H7 (cell line): ENCODE data around the gene KCNIP3. TPM values are rescaled to one million over a fixed set of nuclear protein-coding genes. Genes with fewer than 3 reads are reported as not detected.

Source experiments
- DNase-seq: peaks from one replicate; pipeline ENCODE4 v3.0.0; 2012
- H3K27me3 ChIP-seq: 2 replicates; pipeline ENCODE4 v1.6.0; 2011; ENCODE audit warnings: mild to moderate bottlenecking, low read length; ENCODE audit not compliant: control insufficient read depth, insufficient read depth
- H3K36me3 ChIP-seq: replicated peaks from 2 replicates; pipeline ENCODE4 v1.5.1; 2011; ENCODE audit warnings: low read length; ENCODE audit not compliant: control insufficient read depth, insufficient read depth
- H3K4me3 ChIP-seq: 2 replicates; pipeline ENCODE4 v1.5.1; 2011; ENCODE audit warnings: low read depth, mild to moderate bottlenecking, control low read depth, low read length, moderate library complexity; ENCODE audit not compliant: insufficient read depth
- total RNA-seq: library from RNA; depleted of rRNA; stranded (reverse); fragments of >200 nt; shearing (Covaris generic); gene quantifications from 2 replicates; pipeline ENCODE4 v1.2.3, GENCODE V29; 2014

The KCNIP3 gene
- total RNA-seq, 1 experiment from 2014 or later: 3.2 TPM

DNA sequence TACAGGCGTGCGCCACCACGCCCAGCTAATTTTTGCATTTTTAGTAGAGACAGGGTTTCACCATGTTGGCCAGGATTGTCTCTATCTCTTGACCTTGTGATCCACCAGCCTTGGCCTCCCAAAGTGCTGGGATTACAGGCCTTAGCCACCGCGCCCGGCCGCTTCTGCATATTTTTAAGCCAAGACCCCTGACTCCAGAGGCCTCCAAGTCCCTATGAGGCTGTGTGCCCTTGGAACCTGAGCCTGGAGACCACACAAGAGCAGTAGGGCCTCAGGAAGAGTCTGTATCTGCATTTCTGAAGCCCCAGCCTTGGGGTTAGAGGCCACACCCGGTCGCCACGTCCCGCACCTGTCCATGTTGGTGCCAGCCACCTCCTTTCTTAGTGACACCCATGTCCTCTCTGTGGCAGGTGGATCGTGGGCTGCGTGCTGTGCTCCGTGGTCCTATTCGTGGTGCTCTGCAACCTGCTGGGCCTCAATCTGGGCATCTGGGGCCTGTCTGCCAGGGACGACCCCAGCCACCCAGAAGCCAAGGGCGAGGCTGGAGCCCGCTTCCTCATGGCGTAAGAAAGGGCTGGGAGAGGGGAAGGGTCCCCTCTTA lies 17.6 kb upstream of the KCNIP3 start:
- Histone ChIP-seq H3K4me3 (no peak overlapping the region), H3K36me3 (no peaks in the 10 kb centered on the region), H3K27me3 (no peaks in the 10 kb centered on the region)
- DNase-seq: no peak

DNA sequence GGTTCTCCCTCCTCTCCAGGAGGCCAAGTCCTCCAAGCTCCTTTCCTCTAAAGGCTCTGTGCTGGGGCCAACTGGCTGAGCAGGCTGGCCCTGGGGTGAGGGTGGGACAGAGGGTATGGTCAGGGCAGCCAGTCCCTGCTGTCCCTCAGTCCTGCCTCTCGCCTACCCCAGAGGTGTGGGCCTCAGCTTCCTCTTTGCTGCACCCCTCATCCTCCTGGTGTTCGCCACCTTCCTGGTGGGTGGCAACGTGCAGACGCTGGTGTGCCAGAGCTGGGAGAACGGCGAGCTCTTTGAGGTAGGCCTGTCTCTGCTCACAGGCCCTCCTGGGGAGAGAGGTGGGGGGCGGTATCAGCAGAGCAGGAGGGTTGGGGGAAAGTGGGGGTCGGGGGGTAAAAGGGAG lies 16.1 kb upstream of the KCNIP3 start:
- H3K4me3 ChIP-seq: no peak overlapping the region
- no peak for DNase-seq
- no peaks in the 10 kb centered on the region for H3K27me3 ChIP-seq
- no peaks in the 10 kb centered on the region for H3K36me3 ChIP-seq

GRCh38 chr2:95281786-95282185 lies 15.4 kb upstream of the KCNIP3 start:
- H3K36me3 ChIP-seq: no peaks in the 10 kb centered on the region
- no peak for DNase-seq
- H3K27me3 ChIP-seq: no peaks in the 10 kb centered on the region

DNA sequence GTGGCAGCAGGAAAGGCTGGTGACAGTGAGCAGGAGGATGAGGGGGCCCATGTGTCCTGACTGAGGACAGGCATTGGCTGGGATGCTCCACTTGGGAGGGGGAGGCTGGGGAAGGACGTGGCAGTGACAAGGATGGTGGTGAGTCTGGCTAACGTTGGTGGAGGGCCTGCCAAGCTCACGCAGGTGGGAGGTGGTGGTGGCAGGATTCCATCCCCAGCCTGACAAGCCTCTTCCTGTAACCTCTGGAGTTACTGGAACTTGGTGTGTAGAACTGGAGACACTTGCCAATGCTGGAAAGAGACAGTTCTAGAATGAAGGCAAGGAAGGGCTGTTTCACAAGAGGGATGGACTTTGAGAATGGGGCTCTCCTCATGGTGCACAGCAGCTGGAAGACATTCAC lies 14.7 kb upstream of the KCNIP3 start:
- no peak for DNase-seq
- no peaks in the 10 kb centered on the region for H3K27me3 ChIP-seq
- no peak overlapping the region for H3K4me3 ChIP-seq
- H3K36me3 ChIP-seq: no peaks in the 10 kb centered on the region

More at GRCh38 chr2:95281786-95282185, 15.4 kb upstream of the KCNIP3 start:
- no peak overlapping the region for H3K4me3 ChIP-seq

GRCh38 chr2:95283562-95283961 lies 13.6 kb upstream of the KCNIP3 start:
- no peaks in the 10 kb centered on the region for H3K27me3 ChIP-seq
- H3K4me3 ChIP-seq: no peak overlapping the region
- H3K36me3 ChIP-seq: no peaks in the 10 kb centered on the region
- DNase-seq: no peak

GRCh38 chr2:95284886-95285541 lies 12.1 kb upstream of the KCNIP3 start:
- Histone ChIP-seq H3K4me3 (no peak overlapping the region), H3K36me3 (no peaks in the 10 kb centered on the region), H3K27me3 (no peaks in the 10 kb centered on the region)
- no peak for DNase-seq

DNA sequence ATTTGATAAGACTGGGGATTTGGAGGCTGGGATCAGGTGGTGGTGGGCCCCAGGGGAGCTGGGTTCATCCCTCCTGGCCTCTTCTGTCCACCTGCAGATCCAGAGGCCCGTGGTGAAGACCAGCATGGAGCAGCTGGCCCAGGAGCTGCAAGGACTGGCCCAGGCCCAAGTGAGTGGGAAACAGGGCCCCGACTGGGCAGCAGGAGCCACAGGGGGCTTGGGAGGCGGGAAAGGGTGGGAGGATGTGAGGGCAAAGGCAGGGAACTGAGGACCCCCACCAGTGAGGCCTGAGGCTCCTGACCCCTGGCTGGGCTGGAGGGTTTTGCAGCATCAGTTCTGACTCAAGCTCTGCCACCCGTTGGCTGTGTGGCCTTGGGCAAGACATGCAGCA lies 11.6 kb upstream of the KCNIP3 start:
- DNase-seq: no peak
- H3K27me3 ChIP-seq: no peaks in the 10 kb centered on the region
- H3K36me3 ChIP-seq: no peaks in the 10 kb centered on the region
- H3K4me3 ChIP-seq: no peak overlapping the region

DNA sequence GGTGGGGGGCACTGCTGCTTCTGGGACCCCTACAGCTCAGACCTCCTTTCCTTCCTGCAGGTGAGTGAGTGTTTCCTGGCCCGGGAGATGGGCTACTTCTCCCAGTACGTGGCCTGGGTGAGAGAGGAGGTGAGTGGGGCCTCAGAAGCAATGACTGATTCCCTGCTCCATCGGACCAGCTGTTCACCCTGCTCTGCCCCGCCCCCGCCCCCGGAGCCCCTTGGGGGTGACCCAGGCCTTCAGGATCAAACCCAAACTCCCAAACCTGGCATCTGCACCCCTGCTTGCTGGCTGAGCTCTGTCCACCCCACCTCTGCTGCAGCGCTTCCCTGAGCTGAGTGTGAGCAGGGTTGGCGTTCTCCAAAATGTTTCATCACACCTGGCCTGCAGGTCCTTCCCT lies 9.8 kb upstream of the KCNIP3 start:
- Histone ChIP-seq H3K4me3 (no peak overlapping the region), H3K36me3 (no peaks in the 10 kb centered on the region), H3K27me3 (no peaks in the 10 kb centered on the region)
- DNase-seq: no peak

DNA sequence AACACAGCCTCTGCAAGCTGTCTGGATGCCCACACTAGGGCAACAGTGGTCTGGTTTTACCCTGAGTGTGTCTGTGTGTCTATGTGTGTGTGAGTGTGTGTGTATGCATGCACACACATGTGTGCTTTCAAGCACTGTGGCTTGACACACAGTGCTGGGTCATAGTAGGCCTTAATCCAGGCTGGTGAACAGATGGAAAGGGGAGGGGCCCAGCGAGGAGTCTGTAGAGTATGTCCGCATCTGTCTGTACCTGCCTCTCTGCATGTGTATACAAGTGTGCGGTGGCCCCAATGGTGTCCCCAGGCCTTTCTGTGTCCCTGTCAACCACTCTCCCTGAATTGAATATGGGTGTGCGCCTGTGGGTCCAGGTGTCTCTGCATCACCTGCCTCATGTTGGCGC lies 9.3 kb upstream of the KCNIP3 start:
- no peak for DNase-seq
- no peaks in the 10 kb centered on the region for H3K36me3 ChIP-seq
- H3K4me3 ChIP-seq: no peak overlapping the region
- no peaks in the 10 kb centered on the region for H3K27me3 ChIP-seq

GRCh38 chr2:95289253-95289652 lies 7.9 kb upstream of the KCNIP3 start:
- DNase-seq: peak; percentile 82
- H3K4me3 ChIP-seq: no peak overlapping the region
- H3K27me3 ChIP-seq: no peaks in the 10 kb centered on the region
- H3K36me3 ChIP-seq: no peaks in the 10 kb centered on the region

DNA sequence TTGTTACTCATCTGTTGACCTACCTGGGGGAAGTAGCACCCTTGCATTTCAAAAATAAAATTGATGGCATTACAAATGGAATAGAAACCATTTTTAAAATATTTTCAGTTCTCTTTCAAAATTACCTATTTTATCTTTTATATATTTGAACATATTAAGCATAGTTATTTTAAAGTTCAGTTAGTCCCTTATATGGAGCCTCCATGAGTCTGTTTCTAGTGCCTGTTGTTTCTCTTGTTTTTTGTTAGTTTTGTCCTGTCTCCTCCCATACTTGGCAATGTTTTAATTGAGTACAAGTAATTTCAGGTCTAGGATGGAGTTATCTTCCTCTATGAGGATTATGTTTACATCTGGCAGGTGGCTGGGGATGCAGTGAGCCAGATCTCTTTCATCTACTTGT lies 5.9 kb upstream of the KCNIP3 start:
- Histone ChIP-seq H3K36me3 (no peaks in the 10 kb centered on the region), H3K4me3 (no peak overlapping the region), H3K27me3 (no peaks in the 10 kb centered on the region)
- no peak for DNase-seq

GRCh38 chr2:95292623-95293260 lies 4.4 kb upstream of the KCNIP3 start:
- Histone ChIP-seq H3K4me3 (no peak overlapping the region), H3K36me3 (no peaks in the 10 kb centered on the region), H3K27me3 (no peaks in the 10 kb centered on the region; the same call in none of the 2 replicates)
- no peak for DNase-seq

DNA sequence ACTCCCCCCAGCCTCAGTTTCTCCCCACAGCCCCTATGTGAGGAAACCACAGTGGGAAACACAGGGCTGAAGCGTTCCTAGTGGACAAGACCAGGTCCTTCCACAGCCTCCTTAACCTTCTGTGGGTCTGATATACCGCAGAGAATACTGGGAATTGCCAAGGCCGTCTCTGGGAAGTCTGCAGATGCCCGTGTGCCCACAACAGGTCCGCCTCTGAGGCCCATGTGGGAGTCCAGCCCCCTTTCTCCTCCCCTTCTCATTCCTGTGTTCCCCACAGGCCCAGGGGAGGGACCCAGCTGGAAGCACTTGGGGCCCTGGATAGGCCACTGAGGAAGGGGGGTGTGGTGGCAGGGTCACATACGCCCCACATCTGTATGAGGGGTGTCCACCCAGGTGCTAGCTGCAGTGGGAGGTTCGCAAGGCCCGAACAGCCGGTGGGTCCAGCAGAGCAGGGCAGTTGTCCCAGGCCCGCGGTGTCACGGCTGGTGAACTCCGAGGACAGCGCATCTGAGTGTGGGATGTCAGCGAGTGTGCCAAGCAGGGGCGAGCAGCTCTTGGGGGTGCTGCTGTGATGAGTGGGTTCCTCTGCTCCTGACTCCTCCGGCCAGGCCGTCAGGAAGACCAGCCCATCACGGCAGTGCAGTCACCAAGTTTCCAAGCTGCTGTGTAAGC lies 2.4 kb upstream of the KCNIP3 start:
- no peaks in the 10 kb centered on the region for H3K36me3 ChIP-seq
- no peaks in the 10 kb centered on the region; the same call in none of the 2 replicates for H3K27me3 ChIP-seq
- no peak overlapping the region for H3K4me3 ChIP-seq
- DNase-seq: no peak

GRCh38 chr2:95295376-95295775 lies 1.8 kb upstream of the KCNIP3 start:
- no peak overlapping the region for H3K4me3 ChIP-seq
- no peaks in the 10 kb centered on the region for H3K36me3 ChIP-seq
- no peaks in the 10 kb centered on the region; the same call in none of the 2 replicates for H3K27me3 ChIP-seq
- DNase-seq: no peak

GRCh38 chr2:95296011-95296410 lies 1.1 kb upstream of the KCNIP3 start:
- no peak for DNase-seq
- Histone ChIP-seq H3K27me3 (no peaks in the 10 kb centered on the region; the same call in none of the 2 replicates), H3K4me3 (no peak overlapping the region)

More at GRCh38 chr2:95296011-95296410, 1.1 kb upstream of the KCNIP3 start:
- no peaks in the 10 kb centered on the region for H3K36me3 ChIP-seq
